Kidney (tissue), 14 donors: Measurements from ENCODE around the gene GDPD5. TPM values are rescaled to one million over a fixed set of nuclear protein-coding genes. Genes with fewer than 3 reads are reported as not detected.

ENCODE experiments used
- DNase-seq, 5 donors: peaks; one replicate each; pipeline ENCODE4 v3.0.0-alpha.2; 2013 to 2020
- FAIRE-seq: peaks from 2 replicates; lab custom pipeline; 2012; peaks lifted over from hg19 to GRCh38; lab: Jason Lieb, UNC
- H3K27ac ChIP-seq, 2 donors: one replicate each; pipeline ENCODE4 v1.7.0; 2013; ENCODE audit warnings: low read depth in 2 of 2, low read length in 2 of 2, inconsistent platforms in 1 of 2
- H3K27me3 ChIP-seq: one replicate; pipeline ENCODE4 v1.7.1; 2013; ENCODE audit warnings: low read length, inconsistent platforms; ENCODE audit not compliant: control insufficient read depth, insufficient read depth
- H3K36me3 ChIP-seq, 3 donors: one replicate each; pipeline versions ENCODE4 v1.7.0 to v1.7.1; 2013; ENCODE audit warnings: low read length in 3 of 3, control low read depth in 1 of 3, inconsistent platforms in 1 of 3; ENCODE audit not compliant: insufficient read depth in 3 of 3, control insufficient read depth in 2 of 3
- H3K4me1 ChIP-seq, 3 donors: one replicate each; pipeline versions ENCODE4 v1.7.0 to v1.7.1; 2013; ENCODE audit warnings: low read length in 3 of 3, inconsistent platforms in 1 of 3, low read depth in 1 of 3; ENCODE audit not compliant: control insufficient read depth in 2 of 3, insufficient read depth in 2 of 3
- H3K4me3 ChIP-seq, 3 donors: one replicate each; pipeline versions ENCODE4 v1.7.0 to v1.8.1; 2013; ENCODE audit warnings: low read length in 3 of 3, control low read depth in 1 of 3, inconsistent platforms in 1 of 3
- H3K9ac ChIP-seq, 3 donors: one replicate each; pipeline versions ENCODE4 v1.7.0 to v1.7.1; 2013; ENCODE audit warnings: low read length in 3 of 3, control low read depth in 1 of 3, inconsistent platforms in 1 of 3
- H3K9me3 ChIP-seq, 3 donors: one replicate each; pipeline versions ENCODE4 v1.7.0 to v1.7.1; 2013; ENCODE audit warnings: low read length in 3 of 3, control low read depth in 1 of 3, inconsistent platforms in 1 of 3; ENCODE audit not compliant: control insufficient read depth in 2 of 3, insufficient read depth in 1 of 3
- intact Hi-C: fragments of 100-400 bp; cut with DNase I; formaldehyde crosslinking; loops from one replicate; pipeline ENCODE4 v1.11.1; 2022
- polyA plus RNA-seq: library from polyadenylated mRNA; stranded (reverse); fragments of 350-450 nt; fragmentation: Illumina TruSeq; extraction: RNeasy Lipid Tissue Mini Kit (QIAGEN cat#74804); gene quantifications from one replicate; pipeline ENCODE4 v1.2.3, GENCODE V29; 2014; ENCODE audit warnings: low read depth, low replicate concordance; ENCODE audit not compliant: insufficient read depth
- total RNA-seq: library from RNA; stranded (reverse); fragmentation: NEBNext Ultra II Directional; extraction: Animal tissue kit (Norgen Biotek cat#: 25700); gene quantifications from one replicate; pipeline ENCODE4 v1.2.1, GENCODE V29; 2021
- TF ChIP-seq, protein P1 (sequence below): IDR thresholded peaks from 3 replicates; pipeline ENCODE4 v1.5.1; 2012; ENCODE audit warnings: mild to moderate bottlenecking, moderate library complexity, borderline replicate concordance; ENCODE audit not compliant: insufficient read depth; ENCODE audit errors: extremely low read depth
- donor health status: control.
- donor health status: control.
- donor health status: control.
- donor health status: control.
- donor health status: control.
- donor health status: DM: yes; HTN: yes; CAD: no.
- donor health status: Normal renal cell carcinoma (clear cell type).

Gene GDPD5
- total and polyA plus RNA-seq, 2 donors from 2014 or later, result 3.9 to 11.4 TPM

DNA sequence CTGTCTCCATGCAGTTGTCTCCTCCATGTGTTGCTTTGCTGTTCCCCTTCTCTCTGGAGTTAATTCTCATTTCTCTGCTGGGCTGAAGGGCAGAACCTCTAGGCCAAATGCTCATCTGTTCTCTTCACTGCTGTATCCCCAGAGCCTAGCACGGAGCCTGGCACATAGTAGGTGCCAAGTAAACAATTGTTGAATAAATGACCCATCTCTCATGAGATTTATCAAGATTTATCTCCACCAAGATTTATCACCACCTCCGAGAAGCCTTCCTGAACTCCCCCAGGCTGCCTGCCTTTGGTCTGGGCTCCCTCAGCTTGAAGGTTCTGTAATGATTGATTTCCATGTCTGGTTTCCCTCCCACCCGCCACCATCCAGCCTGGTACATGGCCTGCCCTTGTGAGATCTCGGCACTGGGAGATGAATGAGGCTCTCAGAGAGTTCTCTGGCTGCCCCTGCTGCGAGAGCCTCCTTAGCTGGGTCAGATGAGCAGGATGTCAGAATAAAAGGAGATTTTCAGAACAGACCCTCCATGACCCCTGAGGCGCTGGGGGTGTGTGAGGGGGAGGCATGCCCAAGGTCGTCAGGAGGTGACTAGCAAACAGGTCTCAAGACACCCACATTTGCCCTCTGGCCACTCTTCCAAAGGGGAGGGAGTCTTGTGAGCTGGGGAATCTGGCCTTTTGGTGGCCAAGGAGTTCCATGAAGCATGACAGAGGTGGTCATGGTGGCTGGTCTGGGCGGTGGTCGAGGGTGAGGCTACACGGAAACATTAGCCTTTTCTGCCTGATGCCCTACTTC, 2.4 kb upstream of the GDPD5 start:
- TF ChIP-seq, protein P1, sequence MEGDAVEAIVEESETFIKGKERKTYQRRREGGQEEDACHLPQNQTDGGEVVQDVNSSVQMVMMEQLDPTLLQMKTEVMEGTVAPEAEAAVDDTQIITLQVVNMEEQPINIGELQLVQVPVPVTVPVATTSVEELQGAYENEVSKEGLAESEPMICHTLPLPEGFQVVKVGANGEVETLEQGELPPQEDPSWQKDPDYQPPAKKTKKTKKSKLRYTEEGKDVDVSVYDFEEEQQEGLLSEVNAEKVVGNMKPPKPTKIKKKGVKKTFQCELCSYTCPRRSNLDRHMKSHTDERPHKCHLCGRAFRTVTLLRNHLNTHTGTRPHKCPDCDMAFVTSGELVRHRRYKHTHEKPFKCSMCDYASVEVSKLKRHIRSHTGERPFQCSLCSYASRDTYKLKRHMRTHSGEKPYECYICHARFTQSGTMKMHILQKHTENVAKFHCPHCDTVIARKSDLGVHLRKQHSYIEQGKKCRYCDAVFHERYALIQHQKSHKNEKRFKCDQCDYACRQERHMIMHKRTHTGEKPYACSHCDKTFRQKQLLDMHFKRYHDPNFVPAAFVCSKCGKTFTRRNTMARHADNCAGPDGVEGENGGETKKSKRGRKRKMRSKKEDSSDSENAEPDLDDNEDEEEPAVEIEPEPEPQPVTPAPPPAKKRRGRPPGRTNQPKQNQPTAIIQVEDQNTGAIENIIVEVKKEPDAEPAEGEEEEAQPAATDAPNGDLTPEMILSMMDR, result no peak
- FAIRE-seq, result no peak
- intact Hi-C loops, result no loop called here

DNA sequence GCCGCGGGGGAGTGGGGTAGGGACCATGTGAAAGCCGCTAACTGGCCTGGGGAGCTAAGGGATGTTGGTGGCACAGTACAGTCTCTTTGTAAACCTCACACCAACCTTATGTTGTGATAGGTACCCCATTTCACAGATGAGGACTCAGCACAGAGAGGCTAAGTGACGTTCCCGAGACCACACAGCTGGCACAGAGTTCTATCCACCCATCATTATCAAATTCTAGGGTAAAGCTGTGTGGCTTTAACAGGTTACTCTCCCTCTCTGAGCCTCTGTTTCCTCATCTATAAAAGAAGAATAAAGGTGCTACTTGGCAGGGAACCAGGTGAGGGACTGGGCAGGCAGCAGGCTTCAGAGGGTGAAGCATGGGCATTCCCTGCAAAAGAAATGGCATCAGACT, 1.4 kb upstream of the GDPD5 start:
- DNase-seq (no peak), FAIRE-seq (no peak)
- H3K9ac ChIP-seq, result no peak overlapping the region
- peaks cover 8% of the 10 kb centered on the region for H3K27me3 ChIP-seq
- H3K4me1 ChIP-seq, result peaks cover 0 to 3% (median 0%) of the 10 kb centered on the region in 3 donors
- no peak overlapping the region for H3K27ac ChIP-seq
- TF ChIP-seq, protein P1, result no peak
- H3K4me3 ChIP-seq, result no peak overlapping the region
- intact Hi-C loops, result no loop called here
- H3K36me3 ChIP-seq, result no peaks in the 10 kb centered on the region
- no peaks in the 10 kb centered on the region for H3K9me3 ChIP-seq

More for the DNA sequence above, 2.4 kb upstream of the GDPD5 start:
- peaks cover 0 to 3% (median 0%) of the 10 kb centered on the region in 3 donors for H3K4me1 ChIP-seq
- H3K9ac ChIP-seq, result no peak overlapping the region
- no peak overlapping the region for H3K27ac ChIP-seq
- peaks cover 8% of the 10 kb centered on the region for H3K27me3 ChIP-seq
- no peaks in the 10 kb centered on the region for H3K36me3 ChIP-seq
- no peak overlapping the region for H3K4me3 ChIP-seq
- DNase-seq, result peak in 4 of 5 donors; percentile 44 to 65 (median 58)
- H3K9me3 ChIP-seq, result no peaks in the 10 kb centered on the region

DNA sequence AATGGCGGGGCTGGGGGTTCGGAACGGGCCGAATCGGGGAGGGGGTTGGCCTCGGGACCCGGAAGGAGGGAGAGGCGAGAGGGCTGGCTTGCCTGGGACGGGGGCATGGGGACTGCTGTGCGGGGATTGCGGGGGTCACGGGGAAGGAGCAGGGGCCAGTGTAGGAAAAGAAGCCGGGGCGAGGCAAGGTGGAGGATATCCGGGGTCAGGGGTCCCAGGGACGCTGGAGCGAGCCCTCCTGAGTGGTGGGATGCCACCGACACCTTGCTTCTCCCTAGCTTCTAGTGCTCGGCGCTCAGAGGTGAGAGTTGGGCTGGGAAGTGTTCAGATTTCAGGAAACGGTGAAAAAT, 426 bp upstream of the GDPD5 start:
- intact Hi-C loops, result no loop called here
- peaks cover 8% of the 10 kb centered on the region for H3K27me3 ChIP-seq
- no peak for FAIRE-seq
- H3K4me3 ChIP-seq, result peak overlapping the region; percentile 19 to 51 (median 38)
- peak in 1 of 5 donors; percentile 17 for DNase-seq
- no peaks in the 10 kb centered on the region for H3K9me3 ChIP-seq
- no peak overlapping the region for H3K27ac ChIP-seq
- TF ChIP-seq, protein P1, result no peak
- H3K4me1 ChIP-seq, result peaks cover 0 to 3% (median 0%) of the 10 kb centered on the region in 3 donors
- no peaks in the 10 kb centered on the region for H3K36me3 ChIP-seq
- H3K9ac ChIP-seq, result peak overlapping the region in 2 of 3 donors; percentile 39 to 63
